HepG2 (cell line): ENCODE data around the gene MAP2K7. TPM values are rescaled to one million over a fixed set of nuclear protein-coding genes. Genes with fewer than 3 reads are reported as not detected.

Experiments
- MAZ ChIP-seq, 2 experiments: sonication (generic) in 1 of 2; formaldehyde crosslinking in 1 of 2; IDR thresholded peaks; 2 replicates each; pipeline versions ENCODE4 v1.5.0 to v1.6.1; 2012 to 2020; ENCODE audit warnings: low read depth in 2 of 2, mild to moderate bottlenecking in 2 of 2, borderline replicate concordance in 1 of 2, improper control_type of control experiment in 1 of 2, low read length in 1 of 2, missing genetic modification reagents in 1 of 2, moderate library complexity in 1 of 2
- MED1 ChIP-seq: sonication (generic); formaldehyde crosslinking; IDR thresholded peaks from 2 replicates; pipeline ENCODE4 v1.4.0; 2020; ENCODE audit warnings: missing genetic modification reagents
- NR1H2 ChIP-seq: sonication (generic); formaldehyde crosslinking; IDR thresholded peaks from 2 replicates; pipeline ENCODE4 v1.8.1; 2022; ENCODE audit warnings: low read depth, missing genetic modification reagents, borderline replicate concordance
- NR2F2 ChIP-seq: IDR thresholded peaks from 2 replicates; pipeline ENCODE4 v1.6.1; 2012; ENCODE audit warnings: low read depth, inconsistent platforms, borderline replicate concordance
- POLR2AphosphoS5 ChIP-seq: IDR thresholded peaks from 2 replicates; pipeline ENCODE4 v1.6.1; 2012; ENCODE audit warnings: low read depth, low read length
- RBAK ChIP-seq: sonication (generic); formaldehyde crosslinking; IDR thresholded peaks from 2 replicates; pipeline ENCODE4 v1.5.1; 2020; ENCODE audit warnings: mild to moderate bottlenecking, missing genetic modification reagents
- ZBTB20 ChIP-seq: sonication (generic); formaldehyde crosslinking; IDR thresholded peaks from 2 replicates; pipeline ENCODE4 v1.8.1; 2023; ENCODE audit warnings: missing genetic modification reagents, low read depth, mild to moderate bottlenecking, borderline replicate concordance
- ZMYM4 ChIP-seq: sonication (generic); formaldehyde crosslinking; IDR thresholded peaks from 2 replicates; pipeline ENCODE4 v1.8.1; 2023; ENCODE audit warnings: mild to moderate bottlenecking, missing genetic modification reagents
- ZNF234 ChIP-seq: sonication (generic); formaldehyde crosslinking; conservative IDR thresholded peaks from 2 replicates; pipeline ENCODE4 v1.5.1; 2020; ENCODE audit warnings: mild to moderate bottlenecking, missing genetic modification reagents
- ZNF30 ChIP-seq: sonication (generic); formaldehyde crosslinking; IDR thresholded peaks from 2 replicates; pipeline ENCODE4 v1.5.0; 2020; ENCODE audit warnings: mild to moderate bottlenecking, missing genetic modification reagents
- ZNF326 ChIP-seq: sonication (generic); formaldehyde crosslinking; IDR thresholded peaks from 2 replicates; pipeline ENCODE4 v1.4.0; 2020; ENCODE audit warnings: missing genetic modification reagents, borderline replicate concordance
- ZNF678 ChIP-seq: sonication (generic); formaldehyde crosslinking; IDR thresholded peaks from 2 replicates; pipeline ENCODE4 v1.4.0; 2020; ENCODE audit warnings: mild to moderate bottlenecking, missing genetic modification reagents
- ZNF724P ChIP-seq: sonication (generic); formaldehyde crosslinking; IDR thresholded peaks from 2 replicates; pipeline ENCODE4 v1.8.0; 2022; ENCODE audit warnings: missing genetic modification reagents, borderline replicate concordance
- polyA plus RNA-seq, 8 experiments: library from polyadenylated mRNA; depleted of rRNA in 3 of 8; stranded (reverse) in 7 of 8; unstranded in 1 of 8; fragments of >200 nt; fragmentation: Illumina TruSeq in 4 of 8; extraction: Trizol in 4 of 8; gene quantifications; 2 replicates each; pipeline versions ENCODE4 v1.2.1 to v1.2.3, GENCODE V29; 2011 to 2016; ENCODE audit warnings: low read depth in 4 of 8, missing spikeins in 1 of 8, mixed read lengths in 1 of 8; ENCODE audit not compliant: insufficient read depth in 1 of 8
- total RNA-seq, 5 experiments: library from RNA; depleted of rRNA; stranded (reverse); fragments of >200 nt; fragmentation: Illumina TruSeq; extraction: Trizol; gene quantifications; 2 replicates each; pipeline ENCODE4 v1.2.3, GENCODE V29; 2016; ENCODE audit warnings: low read depth in 1 of 5
- TF ChIP-seq, protein P1 (sequence below): sonication (generic); formaldehyde crosslinking; conservative IDR thresholded peaks from 2 replicates; pipeline ENCODE4 v1.4.0; 2020; ENCODE audit warnings: missing genetic modification reagents
- TF ChIP-seq, protein P2 (sequence below): sonication (generic); formaldehyde crosslinking; IDR thresholded peaks from 2 replicates; pipeline ENCODE4 v1.8.0; 2022; ENCODE audit warnings: missing genetic modification reagents, mild to moderate bottlenecking, borderline replicate concordance
- TF ChIP-seq, protein P3 (sequence below): fragments of 450-650 bp; IDR thresholded peaks from 2 replicates; pipeline ENCODE4 v1.6.1; 2016
- TF ChIP-seq, protein P4 (sequence below): sonication (generic); formaldehyde crosslinking; IDR thresholded peaks from 2 replicates; pipeline ENCODE4 v1.4.0; 2020; ENCODE audit warnings: mild to moderate bottlenecking, missing genetic modification reagents
- TF ChIP-seq, protein P5 (sequence below): sonication (generic); formaldehyde crosslinking; IDR thresholded peaks from 2 replicates; pipeline ENCODE4 v1.4.0; 2020; ENCODE audit warnings: missing genetic modification reagents, borderline replicate concordance

MAP2K7 gene
- total and polyA plus RNA-seq, 2 of the 13 experiments (the other 11 are each of a cell fraction or from before 2014, with no cell fraction given): 9.0 to 10.8 TPM

DNA sequence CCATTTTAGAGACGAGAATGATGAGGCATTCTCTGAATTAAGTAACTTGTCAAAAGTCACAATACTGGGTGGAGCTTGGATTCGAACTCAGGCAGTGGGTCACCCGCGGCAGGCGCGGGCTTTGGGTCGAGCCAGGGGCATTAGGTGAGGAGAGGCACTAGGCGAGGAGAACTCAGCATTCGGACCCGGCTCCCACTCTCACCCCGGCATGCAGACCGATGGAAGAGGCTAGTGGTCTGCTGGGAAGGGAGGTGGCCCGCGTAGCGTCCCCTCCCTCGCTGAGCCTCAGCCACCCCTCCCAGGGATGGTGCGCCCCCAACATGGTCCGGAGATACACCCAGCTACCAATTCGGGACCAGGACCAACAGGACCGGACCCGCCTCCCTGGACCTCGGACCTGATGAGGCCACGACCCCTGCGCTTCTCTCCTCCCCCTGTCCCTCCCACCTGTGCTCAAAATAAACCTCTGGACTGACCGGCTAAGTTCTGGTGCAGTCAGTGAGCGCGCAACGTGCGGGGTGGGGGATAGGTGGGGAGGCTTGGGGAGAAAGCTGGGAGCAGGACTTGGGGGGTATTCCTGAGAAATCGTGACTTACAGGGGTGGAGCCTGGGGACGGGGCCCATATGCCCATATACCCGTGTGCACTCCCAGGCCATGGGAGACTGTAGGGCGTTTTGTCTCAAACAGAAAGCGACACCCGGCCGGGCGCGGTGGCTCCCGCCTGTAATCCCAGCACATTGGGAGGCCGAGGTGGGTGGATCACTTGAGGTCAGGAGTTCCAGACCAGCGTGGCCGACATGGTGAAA lies 15.1 kb downstream of the MAP2K7 start (continued):
- TF ChIP-seq, protein P1, sequence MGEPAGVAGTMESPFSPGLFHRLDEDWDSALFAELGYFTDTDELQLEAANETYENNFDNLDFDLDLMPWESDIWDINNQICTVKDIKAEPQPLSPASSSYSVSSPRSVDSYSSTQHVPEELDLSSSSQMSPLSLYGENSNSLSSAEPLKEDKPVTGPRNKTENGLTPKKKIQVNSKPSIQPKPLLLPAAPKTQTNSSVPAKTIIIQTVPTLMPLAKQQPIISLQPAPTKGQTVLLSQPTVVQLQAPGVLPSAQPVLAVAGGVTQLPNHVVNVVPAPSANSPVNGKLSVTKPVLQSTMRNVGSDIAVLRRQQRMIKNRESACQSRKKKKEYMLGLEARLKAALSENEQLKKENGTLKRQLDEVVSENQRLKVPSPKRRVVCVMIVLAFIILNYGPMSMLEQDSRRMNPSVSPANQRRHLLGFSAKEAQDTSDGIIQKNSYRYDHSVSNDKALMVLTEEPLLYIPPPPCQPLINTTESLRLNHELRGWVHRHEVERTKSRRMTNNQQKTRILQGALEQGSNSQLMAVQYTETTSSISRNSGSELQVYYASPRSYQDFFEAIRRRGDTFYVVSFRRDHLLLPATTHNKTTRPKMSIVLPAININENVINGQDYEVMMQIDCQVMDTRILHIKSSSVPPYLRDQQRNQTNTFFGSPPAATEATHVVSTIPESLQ: no peak
- TF ChIP-seq, protein P2, sequence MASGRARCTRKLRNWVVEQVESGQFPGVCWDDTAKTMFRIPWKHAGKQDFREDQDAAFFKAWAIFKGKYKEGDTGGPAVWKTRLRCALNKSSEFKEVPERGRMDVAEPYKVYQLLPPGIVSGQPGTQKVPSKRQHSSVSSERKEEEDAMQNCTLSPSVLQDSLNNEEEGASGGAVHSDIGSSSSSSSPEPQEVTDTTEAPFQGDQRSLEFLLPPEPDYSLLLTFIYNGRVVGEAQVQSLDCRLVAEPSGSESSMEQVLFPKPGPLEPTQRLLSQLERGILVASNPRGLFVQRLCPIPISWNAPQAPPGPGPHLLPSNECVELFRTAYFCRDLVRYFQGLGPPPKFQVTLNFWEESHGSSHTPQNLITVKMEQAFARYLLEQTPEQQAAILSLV (CRISPR knock-in tag): no peak
- TF ChIP-seq ZNF30 (CRISPR knock-in tag): no peak
- peak; percentile 89 for TF ChIP-seq POLR2AphosphoS5
- TF ChIP-seq ZMYM4: 0 out of 2 replicates have a peak, but pooled peaks have one; percentile 34
- no peak for TF ChIP-seq ZNF678 (CRISPR knock-in tag)
- no peak; the same call in 1 of the 2 replicates for TF ChIP-seq MAZ (IDR thresholded peaks at IDR 0.05; ENCODE audit: borderline replicate concordance, low read depth, low read length)
- peak; percentile 79 for TF ChIP-seq MAZ (CRISPR knock-in tag; IDR thresholded peaks at IDR 0.05; ENCODE audit: low read depth)
- TF ChIP-seq NR2F2: peak; percentile 76; the same call in 1 of the 2 replicates
- no peak for TF ChIP-seq ZNF724P (CRISPR knock-in tag)
- TF ChIP-seq, protein P3, sequence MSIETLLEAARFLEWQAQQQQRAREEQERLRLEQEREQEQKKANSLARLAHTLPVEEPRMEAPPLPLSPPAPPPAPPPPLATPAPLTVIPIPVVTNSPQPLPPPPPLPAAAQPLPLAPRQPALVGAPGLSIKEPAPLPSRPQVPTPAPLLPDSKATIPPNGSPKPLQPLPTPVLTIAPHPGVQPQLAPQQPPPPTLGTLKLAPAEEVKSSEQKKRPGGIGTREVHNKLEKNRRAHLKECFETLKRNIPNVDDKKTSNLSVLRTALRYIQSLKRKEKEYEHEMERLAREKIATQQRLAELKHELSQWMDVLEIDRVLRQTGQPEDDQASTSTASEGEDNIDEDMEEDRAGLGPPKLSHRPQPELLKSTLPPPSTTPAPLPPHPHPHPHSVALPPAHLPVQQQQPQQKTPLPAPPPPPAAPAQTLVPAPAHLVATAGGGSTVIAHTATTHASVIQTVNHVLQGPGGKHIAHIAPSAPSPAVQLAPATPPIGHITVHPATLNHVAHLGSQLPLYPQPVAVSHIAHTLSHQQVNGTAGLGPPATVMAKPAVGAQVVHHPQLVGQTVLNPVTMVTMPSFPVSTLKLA: no peak
- no peak for TF ChIP-seq RBAK (CRISPR knock-in tag)
- TF ChIP-seq ZNF326 (CRISPR knock-in tag): no peak
- no peak for TF ChIP-seq NR1H2 (CRISPR knock-in tag)
- TF ChIP-seq, protein P4, sequence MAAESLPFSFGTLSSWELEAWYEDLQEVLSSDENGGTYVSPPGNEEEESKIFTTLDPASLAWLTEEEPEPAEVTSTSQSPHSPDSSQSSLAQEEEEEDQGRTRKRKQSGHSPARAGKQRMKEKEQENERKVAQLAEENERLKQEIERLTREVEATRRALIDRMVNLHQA (CRISPR knock-in tag): no peak
- TF ChIP-seq ZNF234 (CRISPR knock-in tag): peak; percentile 35; the same call in 1 of the 2 replicates
- TF ChIP-seq, protein P5, sequence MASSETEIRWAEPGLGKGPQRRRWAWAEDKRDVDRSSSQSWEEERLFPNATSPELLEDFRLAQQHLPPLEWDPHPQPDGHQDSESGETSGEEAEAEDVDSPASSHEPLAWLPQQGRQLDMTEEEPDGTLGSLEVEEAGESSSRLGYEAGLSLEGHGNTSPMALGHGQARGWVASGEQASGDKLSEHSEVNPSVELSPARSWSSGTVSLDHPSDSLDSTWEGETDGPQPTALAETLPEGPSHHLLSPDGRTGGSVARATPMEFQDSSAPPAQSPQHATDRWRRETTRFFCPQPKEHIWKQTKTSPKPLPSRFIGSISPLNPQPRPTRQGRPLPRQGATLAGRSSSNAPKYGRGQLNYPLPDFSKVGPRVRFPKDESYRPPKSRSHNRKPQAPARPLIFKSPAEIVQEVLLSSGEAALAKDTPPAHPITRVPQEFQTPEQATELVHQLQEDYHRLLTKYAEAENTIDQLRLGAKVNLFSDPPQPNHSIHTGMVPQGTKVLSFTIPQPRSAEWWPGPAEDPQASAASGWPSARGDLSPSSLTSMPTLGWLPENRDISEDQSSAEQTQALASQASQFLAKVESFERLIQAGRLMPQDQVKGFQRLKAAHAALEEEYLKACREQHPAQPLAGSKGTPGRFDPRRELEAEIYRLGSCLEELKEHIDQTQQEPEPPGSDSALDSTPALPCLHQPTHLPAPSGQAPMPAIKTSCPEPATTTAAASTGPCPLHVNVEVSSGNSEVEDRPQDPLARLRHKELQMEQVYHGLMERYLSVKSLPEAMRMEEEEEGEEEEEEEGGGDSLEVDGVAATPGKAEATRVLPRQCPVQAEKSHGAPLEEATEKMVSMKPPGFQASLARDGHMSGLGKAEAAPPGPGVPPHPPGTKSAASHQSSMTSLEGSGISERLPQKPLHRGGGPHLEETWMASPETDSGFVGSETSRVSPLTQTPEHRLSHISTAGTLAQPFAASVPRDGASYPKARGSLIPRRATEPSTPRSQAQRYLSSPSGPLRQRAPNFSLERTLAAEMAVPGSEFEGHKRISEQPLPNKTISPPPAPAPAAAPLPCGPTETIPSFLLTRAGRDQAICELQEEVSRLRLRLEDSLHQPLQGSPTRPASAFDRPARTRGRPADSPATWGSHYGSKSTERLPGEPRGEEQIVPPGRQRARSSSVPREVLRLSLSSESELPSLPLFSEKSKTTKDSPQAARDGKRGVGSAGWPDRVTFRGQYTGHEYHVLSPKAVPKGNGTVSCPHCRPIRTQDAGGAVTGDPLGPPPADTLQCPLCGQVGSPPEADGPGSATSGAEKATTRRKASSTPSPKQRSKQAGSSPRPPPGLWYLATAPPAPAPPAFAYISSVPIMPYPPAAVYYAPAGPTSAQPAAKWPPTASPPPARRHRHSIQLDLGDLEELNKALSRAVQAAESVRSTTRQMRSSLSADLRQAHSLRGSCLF: no peak
- TF ChIP-seq MED1 (CRISPR knock-in tag): peak; percentile 44; the same call in 1 of the 2 replicates
- no peak for TF ChIP-seq ZBTB20 (CRISPR knock-in tag)
